ENCODE measurements around the gene LRRC2.

GRCh38 chr3:46615050-46615775 lies 49.1 kb upstream of the LRRC2 start:
- TF ChIP-seq EP300 (IDR thresholded peaks at IDR 0.05; ENCODE audit: low read length) (no peak), STAG1 (CRISPR knock-in tag; IDR thresholded peaks at IDR 0.05; ENCODE audit: borderline replicate concordance) (no peak), GABPA (tag; conservative IDR thresholded peaks at IDR 0.05; ENCODE audit: low read depth) (no peak), TCF15 (CRISPR knock-in tag; IDR thresholded peaks at IDR 0.05) (no peak), ZBTB33 (CRISPR knock-in tag; IDR thresholded peaks at IDR 0.05) (no peak), SMARCC2 (IDR thresholded peaks at IDR 0.05; ENCODE audit: low read depth) (no peak), CTCF (IDR thresholded peaks at IDR 0.05 in 2 of 3, conservative IDR thresholded peaks at IDR 0.05 in 1 of 3; ENCODE audit: insufficient read depth in 2 of 3, low read depth in 1 of 3, low read length in 3 of 3) (no peak), MXI1 (IDR thresholded peaks at IDR 0.05; ENCODE audit: low read depth, low read length) (no peak), EP400 (IDR thresholded peaks at IDR 0.05) (no peak), SMARCA5 (IDR thresholded peaks at IDR 0.05) (no peak), ZBTB8A (IDR thresholded peaks at IDR 0.05; ENCODE audit: partially characterized antibody) (no peak)
